ENCODE measurements around the gene METTL16.

Gene METTL16

DNA sequence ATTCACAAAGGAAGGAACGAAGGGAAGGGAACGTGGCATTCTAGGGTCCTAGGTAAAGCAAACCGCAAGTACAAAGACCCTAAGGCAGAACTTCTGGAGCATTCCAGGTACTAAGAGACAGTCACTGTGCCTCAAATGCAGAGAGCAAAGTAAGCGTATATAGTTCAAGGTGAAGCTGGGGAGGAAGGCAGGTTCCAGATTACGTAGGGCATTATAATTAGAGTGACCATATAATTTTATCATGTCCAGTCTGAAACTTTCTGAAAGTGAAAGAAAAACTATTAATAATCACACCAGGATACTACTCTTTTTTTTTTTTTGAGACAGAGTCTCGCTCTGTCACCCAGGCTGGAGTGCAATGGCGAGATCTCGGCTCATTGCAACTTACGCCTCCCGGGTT, 25.7 kb downstream of the METTL16 start:
- no peak overlapping the region for H3K27ac ChIP-seq (ENCODE audit: low read depth, low read length)

DNA sequence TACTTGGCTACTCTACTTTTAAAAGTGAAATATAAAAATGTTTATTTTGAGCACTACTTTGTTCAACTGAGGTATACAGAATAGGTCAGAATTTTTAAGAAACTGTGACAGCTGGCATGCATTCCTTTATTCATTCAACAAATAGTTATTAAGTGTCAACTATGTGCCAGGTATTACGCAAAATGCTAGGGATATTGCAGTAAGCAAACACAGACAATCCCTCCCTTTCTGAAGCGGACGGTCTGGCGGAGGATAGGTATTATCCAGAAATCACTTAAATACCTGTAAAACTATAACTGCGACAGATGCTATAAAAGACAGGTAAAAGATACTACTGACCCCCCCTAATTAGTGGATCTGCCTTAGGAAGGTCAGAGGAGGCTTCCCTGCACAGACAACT, 26.1 kb downstream of the METTL16 start:
- peaks cover 83% of the 10 kb centered on the region for H3K79me2 ChIP-seq (ENCODE audit: insufficient read depth, low read length)
- H2AFZ ChIP-seq (ENCODE audit: low read depth, low read length, severe bottlenecking): no peak overlapping the region
- peaks cover 2% of the 10 kb centered on the region; the same call in 1 of the 2 replicates for H3K36me3 ChIP-seq (ENCODE audit: low read length)
- H3K27ac ChIP-seq (ENCODE audit: low read depth, low read length): no peak overlapping the region
- peaks cover 24% of the 10 kb centered on the region for H3F3A ChIP-seq (ENCODE audit: insufficient read depth)
- H3K9me3 ChIP-seq (ENCODE audit: insufficient read depth, low read length): no peaks in the 10 kb centered on the region
- no peak overlapping the region for H3K9ac ChIP-seq (ENCODE audit: low read length)
- no peaks in the 10 kb centered on the region for H4K20me1 ChIP-seq (ENCODE audit: low read depth, low read length)
- no peaks in the 10 kb centered on the region for H3K9me2 ChIP-seq (replicated peaks; ENCODE audit: insufficient read depth, low read length)
- no peaks in the 10 kb centered on the region for H3K27me3 ChIP-seq (ENCODE audit: low read length)
- no peak overlapping the region for H3K4me2 ChIP-seq (ENCODE audit: low read depth, low read length, poor library complexity, severe bottlenecking)
- H3K4me3 ChIP-seq (ENCODE audit: insufficient read depth, low read length, poor library complexity, severe bottlenecking): no peak overlapping the region
- TF ChIP-seq, protein P1, sequence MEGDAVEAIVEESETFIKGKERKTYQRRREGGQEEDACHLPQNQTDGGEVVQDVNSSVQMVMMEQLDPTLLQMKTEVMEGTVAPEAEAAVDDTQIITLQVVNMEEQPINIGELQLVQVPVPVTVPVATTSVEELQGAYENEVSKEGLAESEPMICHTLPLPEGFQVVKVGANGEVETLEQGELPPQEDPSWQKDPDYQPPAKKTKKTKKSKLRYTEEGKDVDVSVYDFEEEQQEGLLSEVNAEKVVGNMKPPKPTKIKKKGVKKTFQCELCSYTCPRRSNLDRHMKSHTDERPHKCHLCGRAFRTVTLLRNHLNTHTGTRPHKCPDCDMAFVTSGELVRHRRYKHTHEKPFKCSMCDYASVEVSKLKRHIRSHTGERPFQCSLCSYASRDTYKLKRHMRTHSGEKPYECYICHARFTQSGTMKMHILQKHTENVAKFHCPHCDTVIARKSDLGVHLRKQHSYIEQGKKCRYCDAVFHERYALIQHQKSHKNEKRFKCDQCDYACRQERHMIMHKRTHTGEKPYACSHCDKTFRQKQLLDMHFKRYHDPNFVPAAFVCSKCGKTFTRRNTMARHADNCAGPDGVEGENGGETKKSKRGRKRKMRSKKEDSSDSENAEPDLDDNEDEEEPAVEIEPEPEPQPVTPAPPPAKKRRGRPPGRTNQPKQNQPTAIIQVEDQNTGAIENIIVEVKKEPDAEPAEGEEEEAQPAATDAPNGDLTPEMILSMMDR (IDR thresholded peaks at IDR 0.05; ENCODE audit: insufficient read depth, low read length, poor library complexity, severe bottlenecking): no peak
- no peak for TF ChIP-seq EZH2phosphoT487 (conservative IDR thresholded peaks at IDR 0.05; ENCODE audit: low read length)

More for the DNA sequence above, 25.7 kb downstream of the METTL16 start:
- H2AFZ ChIP-seq (ENCODE audit: low read depth, low read length, severe bottlenecking): no peak overlapping the region
- no peak overlapping the region for H3K4me3 ChIP-seq (ENCODE audit: insufficient read depth, low read length, poor library complexity, severe bottlenecking)
- peaks cover 79% of the 10 kb centered on the region for H3K79me2 ChIP-seq (ENCODE audit: insufficient read depth, low read length)
- no peak overlapping the region for H3K9ac ChIP-seq (ENCODE audit: low read length)
- H3K9me2 ChIP-seq (replicated peaks; ENCODE audit: insufficient read depth, low read length): no peaks in the 10 kb centered on the region
- TF ChIP-seq, protein P1 (IDR thresholded peaks at IDR 0.05; ENCODE audit: insufficient read depth, low read length, poor library complexity, severe bottlenecking): no peak
- no peak for TF ChIP-seq EZH2phosphoT487 (conservative IDR thresholded peaks at IDR 0.05; ENCODE audit: low read length)
- H3K36me3 ChIP-seq (ENCODE audit: low read length): peaks cover 2% of the 10 kb centered on the region; the same call in 1 of the 2 replicates
- no peaks in the 10 kb centered on the region for H3K9me3 ChIP-seq (ENCODE audit: insufficient read depth, low read length)
- no peak overlapping the region for H3K4me2 ChIP-seq (ENCODE audit: low read depth, low read length, poor library complexity, severe bottlenecking)
- no peaks in the 10 kb centered on the region for H4K20me1 ChIP-seq (ENCODE audit: low read depth, low read length)
- H3K27me3 ChIP-seq (ENCODE audit: low read length): no peaks in the 10 kb centered on the region
- H3F3A ChIP-seq (ENCODE audit: insufficient read depth): peaks cover 28% of the 10 kb centered on the region

DNA sequence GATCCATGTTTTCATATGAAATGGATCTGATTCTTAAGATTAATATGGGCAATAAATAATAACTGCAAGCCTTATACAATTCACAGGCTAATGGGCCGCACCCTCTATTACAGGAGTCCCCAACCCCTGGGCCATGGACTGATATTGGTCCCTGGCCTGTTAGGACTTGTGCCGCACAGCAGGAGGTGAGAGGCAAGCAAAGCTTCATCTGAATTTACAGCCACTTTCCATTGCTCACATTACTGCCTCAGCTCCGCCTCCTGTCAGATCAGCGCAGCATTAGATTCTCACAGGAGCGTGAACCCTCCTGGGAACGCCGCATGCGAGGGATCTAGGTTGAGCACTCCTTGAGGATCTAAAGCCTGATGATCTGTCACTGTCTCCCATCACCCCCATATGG, 26.8 kb downstream of the METTL16 start:
- Histone ChIP-seq H3K9me3 (ENCODE audit: insufficient read depth, low read length) (no peaks in the 10 kb centered on the region), H2AFZ (ENCODE audit: low read depth, low read length, severe bottlenecking) (no peak overlapping the region), H3K36me3 (ENCODE audit: low read length) (peaks cover 2% of the 10 kb centered on the region; the same call in 1 of the 2 replicates), H3K27me3 (ENCODE audit: low read length) (no peaks in the 10 kb centered on the region), H3F3A (ENCODE audit: insufficient read depth) (peaks cover 18% of the 10 kb centered on the region), H3K27ac (ENCODE audit: low read depth, low read length) (no peak overlapping the region), H4K20me1 (ENCODE audit: low read depth, low read length) (no peaks in the 10 kb centered on the region), H3K4me3 (ENCODE audit: insufficient read depth, low read length, poor library complexity, severe bottlenecking) (no peak overlapping the region), H3K4me2 (ENCODE audit: low read depth, low read length, poor library complexity, severe bottlenecking) (no peak overlapping the region), H3K9ac (ENCODE audit: low read length) (no peak overlapping the region), H3K79me2 (ENCODE audit: insufficient read depth, low read length) (peaks cover 90% of the 10 kb centered on the region), H3K9me2 (replicated peaks; ENCODE audit: insufficient read depth, low read length) (no peaks in the 10 kb centered on the region)
- TF ChIP-seq, protein P1 (IDR thresholded peaks at IDR 0.05; ENCODE audit: insufficient read depth, low read length, poor library complexity, severe bottlenecking): no peak
- no peak for TF ChIP-seq EZH2phosphoT487 (conservative IDR thresholded peaks at IDR 0.05; ENCODE audit: low read length)
